M059J (cell line): Measurements from ENCODE around the gene ILDR2. TPM values are rescaled to one million over a fixed set of nuclear protein-coding genes. Genes with fewer than 3 reads are reported as not detected.
A peak's percentile ranks its signal among the peaks of the same experiment; 100 is the strongest.

ENCODE experiments used
- DNase-seq: peaks from one replicate; pipeline ENCODE4 v3.0.0-alpha.2; 2012; ENCODE audit warnings: low read depth
- total RNA-seq: library from RNA; depleted of rRNA; stranded (reverse); fragments of >200 nt; shearing (Covaris generic); gene quantifications from 2 replicates; pipeline ENCODE4 v1.2.3, GENCODE V29; 2014; rRNA removed

The ILDR2 gene, protein sequence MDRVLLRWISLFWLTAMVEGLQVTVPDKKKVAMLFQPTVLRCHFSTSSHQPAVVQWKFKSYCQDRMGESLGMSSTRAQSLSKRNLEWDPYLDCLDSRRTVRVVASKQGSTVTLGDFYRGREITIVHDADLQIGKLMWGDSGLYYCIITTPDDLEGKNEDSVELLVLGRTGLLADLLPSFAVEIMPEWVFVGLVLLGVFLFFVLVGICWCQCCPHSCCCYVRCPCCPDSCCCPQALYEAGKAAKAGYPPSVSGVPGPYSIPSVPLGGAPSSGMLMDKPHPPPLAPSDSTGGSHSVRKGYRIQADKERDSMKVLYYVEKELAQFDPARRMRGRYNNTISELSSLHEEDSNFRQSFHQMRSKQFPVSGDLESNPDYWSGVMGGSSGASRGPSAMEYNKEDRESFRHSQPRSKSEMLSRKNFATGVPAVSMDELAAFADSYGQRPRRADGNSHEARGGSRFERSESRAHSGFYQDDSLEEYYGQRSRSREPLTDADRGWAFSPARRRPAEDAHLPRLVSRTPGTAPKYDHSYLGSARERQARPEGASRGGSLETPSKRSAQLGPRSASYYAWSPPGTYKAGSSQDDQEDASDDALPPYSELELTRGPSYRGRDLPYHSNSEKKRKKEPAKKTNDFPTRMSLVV
- 6.9 and 21.5 TPM in 2 replicates for total RNA-seq

DNA sequence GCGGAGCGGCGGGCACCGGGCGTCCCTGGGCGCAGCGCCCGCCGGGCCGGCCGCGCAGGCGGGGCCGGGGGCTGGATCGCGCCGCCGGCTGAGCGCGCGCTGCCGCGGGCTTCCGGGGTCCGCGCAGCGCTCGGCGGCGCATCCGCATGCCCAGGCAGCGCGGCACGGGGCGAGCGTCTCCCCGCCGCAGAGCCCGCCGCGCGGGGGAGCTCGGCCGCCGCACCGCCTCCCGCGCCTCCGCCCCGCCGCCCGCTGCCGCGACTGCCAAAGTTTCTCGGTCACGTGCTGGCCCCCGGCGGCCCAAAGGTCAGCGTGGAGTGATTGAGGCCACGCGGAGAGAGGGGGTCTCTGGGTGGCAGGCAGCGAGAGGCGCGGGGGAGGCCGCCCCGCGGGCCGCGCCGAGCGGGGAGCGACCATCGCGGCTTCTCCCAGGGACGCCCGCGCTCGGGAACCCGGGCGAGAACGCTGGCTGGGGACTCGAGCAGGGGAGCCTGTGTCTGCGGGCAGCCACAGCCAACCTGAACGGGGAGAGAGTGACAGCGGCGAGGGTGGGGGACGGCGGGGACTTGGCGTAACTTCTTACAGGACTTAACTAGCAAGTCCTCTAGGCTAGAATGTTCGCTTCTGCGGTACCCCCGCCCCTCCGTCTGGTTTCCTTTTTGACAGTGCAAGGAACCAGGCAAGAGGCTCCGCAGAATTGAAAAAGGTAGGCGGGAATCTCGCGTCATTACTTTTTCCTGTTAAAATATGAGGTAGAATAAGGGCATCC is at the start of gene ILDR2:
Gene ILDR2, minus strand, starts transcription at position 180 of the 769 bp plus-strand sequence. CDS start 272 bp downstream, outside the sequence.
- DNase-seq = peak; percentile 61

DNA sequence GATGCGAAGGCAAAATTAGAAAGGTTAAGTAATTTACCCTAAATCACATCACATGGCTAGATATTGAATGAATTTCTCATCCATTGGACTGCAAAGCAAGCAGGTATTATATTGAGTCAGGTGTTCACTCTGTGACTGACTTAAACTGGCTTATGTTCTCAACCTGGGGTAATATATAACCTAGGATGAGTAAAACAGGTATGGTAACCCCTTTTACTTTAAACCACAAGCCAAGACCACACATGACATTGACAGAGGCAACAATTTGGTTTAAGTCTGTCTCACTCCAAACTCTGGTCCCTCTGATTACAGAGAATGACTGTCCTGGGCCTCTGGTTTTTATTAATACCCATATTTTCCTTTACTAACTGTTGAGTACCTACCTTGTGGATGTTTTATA is 47.0 kb upstream of the ILDR2 start:
- no peak for DNase-seq

DNA sequence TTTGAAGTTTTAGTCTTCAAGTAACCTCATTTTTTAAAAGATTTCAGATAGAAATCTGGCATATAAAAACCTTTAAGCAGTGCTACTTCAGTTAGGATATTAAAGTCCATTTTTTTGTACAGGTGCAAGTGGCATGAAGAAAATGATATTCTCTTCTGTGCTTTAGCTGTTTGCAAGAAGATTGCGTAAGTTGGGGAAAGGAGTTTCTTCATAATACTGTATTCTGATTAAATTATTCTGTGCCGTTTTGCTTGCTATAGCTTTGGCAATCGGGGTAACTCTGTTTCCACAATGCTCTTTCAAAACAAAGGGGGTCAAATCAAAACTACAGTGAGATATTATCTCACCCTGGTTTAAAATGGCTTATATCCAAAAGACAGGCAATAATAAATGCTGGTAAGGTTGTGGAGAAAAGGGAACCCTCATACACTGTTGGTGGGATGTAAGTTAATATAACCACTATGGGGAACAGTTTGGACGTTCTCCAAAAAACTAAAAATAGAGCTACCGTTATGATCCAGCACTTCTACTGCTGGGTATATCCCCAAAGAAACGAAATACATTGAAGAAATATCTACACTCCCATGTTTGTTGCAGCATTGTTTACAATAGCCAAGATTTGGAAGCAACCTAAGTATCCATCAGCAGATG is 40.9 kb upstream of the ILDR2 start:
- DNase-seq = no peak

DNA sequence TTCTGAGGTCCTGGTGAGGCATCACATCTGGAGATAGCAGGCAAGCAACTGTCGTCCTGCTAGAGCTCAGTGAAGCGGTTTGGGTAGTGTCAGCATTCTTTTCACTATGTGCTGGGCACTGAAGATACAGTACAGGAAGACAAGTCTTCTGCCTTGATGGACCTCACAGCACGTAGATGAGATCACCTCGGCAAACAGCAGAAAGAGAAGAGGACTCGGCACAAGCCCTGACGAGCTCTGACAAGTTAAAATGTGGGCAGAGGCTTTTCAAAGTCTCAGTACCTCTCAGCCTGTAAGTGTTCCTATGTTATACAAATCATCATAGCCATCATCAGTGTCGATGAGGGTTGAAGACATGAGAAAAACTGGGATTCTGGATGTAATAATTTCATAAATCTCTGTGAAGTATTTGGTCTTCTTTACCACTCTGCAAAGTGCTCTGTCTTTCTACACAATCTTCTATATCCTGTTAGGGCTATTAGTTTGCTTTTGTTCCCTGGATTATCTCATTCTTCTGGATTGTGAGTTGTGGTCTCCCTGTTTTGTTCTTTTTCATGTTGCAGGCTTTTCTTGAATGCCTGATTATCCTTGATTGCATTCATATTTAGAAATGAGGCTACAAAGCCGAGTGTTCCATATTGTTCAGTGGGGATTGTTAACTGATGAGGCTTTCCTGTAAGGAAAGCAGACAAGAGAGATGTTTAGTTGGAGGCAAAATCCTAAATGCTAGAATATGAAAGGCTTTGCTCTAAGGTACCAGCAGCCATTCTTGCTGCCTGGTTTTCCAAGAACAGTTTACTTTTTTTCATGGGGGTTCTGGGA is 38.0 kb upstream of the ILDR2 start:
- DNase-seq = no peak

DNA sequence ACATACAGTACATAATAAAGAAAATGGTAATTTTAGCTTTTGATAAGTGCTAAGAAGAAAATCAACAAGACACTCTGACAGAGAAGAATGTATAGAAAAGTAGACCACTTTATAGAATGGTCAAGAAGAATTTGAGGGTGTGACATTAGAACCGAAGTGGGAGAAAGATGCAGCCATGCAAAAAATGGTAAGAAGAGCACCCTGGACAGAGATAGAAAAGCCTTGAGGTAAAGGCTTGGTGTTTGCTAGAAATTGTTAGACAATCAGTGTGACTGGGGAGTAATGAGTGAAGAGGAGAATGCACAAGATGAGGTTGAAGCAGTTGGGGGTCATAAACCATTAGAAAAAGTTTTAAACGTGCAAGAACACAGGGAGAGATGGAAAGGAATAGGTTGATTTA is 37.2 kb upstream of the ILDR2 start:
- DNase-seq = no peak

DNA sequence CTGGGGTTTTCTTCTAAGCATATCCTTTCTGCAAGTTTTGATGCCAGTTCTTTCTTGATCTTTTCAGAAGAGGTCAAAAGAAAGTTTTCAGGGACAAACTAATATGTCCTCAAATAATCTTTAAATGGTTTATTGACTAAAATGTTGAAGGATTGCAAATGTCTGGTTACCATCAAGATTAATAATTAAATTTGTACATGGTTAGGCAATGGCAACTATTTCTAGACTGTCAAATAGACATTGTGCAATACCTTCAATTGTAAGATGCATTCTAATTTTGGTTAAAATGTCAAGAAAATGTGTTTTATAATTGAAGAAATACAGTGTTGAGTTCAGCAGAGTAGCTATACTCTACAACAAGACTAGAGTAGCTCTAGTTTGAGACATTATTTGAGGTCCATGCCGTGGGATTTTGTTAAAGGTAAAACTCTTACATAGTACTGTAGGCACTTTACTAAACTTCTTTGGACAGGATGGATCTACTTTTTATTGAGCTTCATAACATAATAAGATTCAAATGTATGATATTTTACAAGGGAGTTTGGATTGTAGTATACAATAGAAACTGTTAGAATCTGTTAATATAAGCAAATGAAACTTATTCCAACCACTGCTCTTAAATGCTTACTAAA is 36.3 kb upstream of the ILDR2 start:
- no peak for DNase-seq

DNA sequence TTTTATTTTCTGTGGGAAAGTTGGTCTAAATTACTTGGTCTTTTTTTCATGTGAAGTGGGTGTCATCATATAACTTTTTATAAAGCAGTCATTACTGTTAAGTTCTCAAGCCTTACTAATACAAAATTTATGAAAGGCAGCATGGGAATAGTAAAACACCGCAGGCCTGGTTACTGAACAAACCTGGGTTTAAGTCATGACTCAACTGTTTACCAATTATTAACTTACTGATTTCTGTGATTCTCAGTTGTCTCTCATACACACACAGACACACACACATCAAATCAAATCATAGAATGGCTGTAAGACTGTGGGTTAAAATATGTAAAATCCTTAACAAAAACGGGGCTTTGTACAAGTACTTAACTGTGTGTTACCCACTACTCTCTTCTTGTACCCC is 28.4 kb upstream of the ILDR2 start:
- DNase-seq = no peak

DNA sequence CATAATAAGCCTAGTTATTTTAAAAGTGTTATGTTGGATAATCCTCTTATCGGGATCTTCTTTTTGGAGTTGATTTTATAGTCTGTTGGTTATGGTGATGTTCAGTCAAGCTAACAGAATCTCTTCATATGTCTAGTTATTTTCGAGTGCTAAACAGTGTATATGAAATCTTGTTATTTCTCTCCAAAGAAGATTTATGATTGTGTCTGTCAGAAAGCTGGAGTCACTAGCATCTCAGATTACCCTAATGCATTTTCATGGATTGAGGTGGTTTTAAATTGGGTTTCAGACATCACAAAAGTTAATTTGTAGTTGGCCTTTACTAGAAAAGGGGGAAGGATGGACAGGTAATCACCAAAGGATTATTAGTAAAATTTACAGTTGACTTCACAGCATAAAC is 27.0 kb upstream of the ILDR2 start:
- no peak for DNase-seq

DNA sequence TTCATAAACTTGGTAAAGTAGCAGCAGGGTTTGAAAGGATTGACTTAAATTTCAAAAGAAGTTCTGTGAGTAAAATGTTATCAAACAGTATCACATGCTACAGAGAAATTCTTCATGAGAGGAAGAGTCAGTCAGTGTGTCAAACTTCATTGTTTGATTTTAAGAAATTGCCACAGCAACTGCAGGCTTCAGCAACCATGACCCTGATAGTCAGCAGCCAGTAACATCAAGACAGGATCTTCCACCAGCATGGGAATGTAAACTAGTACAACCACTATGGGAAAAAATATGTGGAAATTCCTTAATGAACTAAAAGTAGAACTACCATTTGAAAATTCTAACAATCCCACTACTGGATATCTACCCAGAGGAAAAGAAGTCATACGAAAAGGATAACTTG is 25.2 kb upstream of the ILDR2 start:
- no peak for DNase-seq

DNA sequence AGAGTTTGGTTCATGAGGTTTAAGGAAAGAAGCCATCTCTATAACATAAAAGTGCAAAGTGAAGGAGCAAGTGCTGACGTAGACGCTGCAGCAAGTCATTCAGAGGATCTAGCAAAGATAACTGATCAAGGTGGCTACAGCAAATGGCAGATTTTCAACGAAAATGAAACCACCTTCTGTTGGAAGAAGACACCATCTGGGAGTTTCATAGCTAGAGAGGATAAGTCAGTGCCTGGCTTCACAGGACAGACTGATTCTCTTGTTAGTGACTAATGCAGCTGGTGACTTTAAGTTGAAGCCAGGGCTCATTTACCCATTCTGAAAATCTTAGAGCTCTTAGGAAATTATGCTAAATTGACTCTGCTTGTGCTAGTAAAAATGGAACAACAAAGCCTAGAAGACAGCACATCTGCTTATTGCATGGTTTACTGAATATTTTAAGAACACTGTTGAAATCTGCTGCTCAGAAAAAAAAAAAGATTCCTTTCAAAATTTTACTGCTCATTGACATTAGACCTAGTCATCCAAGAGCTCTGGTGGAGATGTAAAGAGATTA is 24.2 kb upstream of the ILDR2 start:
- DNase-seq = no peak

DNA sequence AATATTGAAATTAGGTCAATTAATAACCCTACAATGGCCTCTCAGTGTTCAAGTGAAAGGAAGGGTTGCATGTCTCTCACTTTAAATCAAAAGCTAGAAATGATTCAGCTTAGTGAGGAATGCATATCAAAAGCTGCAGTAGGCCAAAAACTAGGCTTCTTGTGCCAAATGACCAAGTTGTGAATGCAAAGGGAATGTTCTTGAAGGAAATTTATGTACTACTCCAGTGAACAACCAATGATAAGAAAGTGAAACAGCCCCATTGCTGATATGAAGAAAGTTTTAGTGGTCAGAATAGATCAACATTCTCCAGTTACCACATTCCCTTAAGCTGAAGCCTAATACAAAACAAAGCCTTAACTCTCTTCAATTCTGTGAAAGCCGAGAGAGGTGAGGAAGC is 23.7 kb upstream of the ILDR2 start:
- DNase-seq = peak; percentile 10

DNA sequence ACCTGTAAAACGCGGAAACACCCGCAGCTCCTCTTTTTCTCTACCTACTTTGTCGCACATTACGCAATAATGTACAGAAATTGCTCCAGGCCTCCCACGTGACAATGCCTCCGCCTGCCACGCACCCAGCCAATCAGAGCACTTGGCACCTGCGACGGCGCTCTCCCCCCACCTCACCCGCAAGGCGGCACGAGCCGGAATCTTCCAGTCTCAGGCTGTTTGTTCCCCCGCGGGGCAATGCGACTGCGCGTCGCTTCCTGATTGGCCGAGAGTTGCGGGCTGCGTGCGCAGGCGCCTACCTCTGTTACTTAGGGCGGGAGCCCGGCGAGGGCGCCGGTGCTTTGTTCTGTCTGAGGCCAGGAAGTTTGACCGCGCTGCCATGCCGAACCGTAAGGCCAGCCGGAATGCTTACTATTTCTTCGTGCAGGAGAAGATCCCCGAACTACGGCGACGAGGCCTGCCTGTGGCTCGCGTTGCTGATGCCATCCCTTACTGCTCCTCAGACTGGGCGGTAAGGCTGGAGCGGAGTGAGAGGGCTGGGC is 13.7 kb upstream of the ILDR2 start, which contains the start of gene MAEL:
Gene MAEL, plus strand, starts transcription at position 307 of the 542 bp plus-strand sequence. Its CDS starts 73 bp downstream, at position 380.
- DNase-seq = no peak

DNA sequence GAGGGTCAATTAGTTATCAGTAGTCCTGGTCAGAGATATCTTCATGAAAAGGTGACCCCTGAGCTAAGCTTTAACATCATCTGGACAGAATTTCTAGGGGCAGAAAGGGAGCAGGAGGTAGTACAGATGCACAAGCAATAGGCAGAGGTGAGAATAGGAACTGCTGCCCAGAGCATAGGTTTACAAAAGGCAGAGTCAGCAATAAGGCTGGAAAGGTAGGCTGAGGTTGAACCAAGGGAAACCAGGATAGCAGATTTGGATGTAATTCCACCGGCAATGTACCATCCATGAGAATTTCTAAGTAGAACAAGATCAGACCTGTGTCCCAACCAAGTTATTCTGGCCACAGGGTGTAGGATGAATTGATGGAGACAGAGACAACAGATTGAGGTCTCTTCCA is 6.2 kb upstream of the ILDR2 start:
- DNase-seq = no peak

DNA sequence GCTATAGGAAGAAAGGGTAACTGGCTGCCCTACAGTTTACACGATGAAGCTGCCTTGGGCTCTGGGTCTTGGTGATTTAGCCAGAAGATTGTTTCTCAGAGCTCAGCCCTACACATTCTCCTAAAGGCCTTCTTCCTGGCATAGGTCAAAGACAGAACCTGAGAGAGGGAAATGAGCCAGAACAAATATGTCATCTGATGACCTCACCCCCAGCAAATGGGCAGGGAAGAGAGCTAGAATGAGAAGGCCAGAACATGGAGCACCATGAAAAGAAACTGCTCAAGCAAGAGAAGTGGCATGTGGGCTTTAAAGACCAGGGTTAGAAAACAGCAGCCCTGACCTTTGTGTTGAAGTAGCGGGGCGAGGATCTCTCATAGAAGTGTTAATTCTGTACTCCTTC is 5.5 kb upstream of the ILDR2 start:
- DNase-seq = peak; percentile 59

DNA sequence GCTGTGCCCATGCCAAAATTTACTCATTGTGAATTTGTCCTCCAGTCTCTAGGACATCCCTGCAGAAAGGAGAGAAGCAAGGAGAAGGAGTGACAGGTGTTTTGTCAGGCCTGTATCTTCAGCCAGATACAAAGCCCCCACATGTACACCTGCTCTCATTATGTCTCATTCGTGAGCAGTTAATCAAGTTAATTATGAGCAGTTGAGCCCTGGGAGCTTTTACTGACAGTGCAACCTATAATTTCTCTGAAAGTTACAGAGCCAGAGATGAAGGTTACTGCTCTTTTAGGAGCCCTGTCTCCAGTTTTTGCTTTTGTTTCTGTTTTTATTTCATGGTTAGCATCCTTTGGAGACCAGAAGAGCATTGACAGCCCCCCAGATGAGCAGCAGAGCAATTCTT is 5.0 kb upstream of the ILDR2 start:
- DNase-seq = no peak

DNA sequence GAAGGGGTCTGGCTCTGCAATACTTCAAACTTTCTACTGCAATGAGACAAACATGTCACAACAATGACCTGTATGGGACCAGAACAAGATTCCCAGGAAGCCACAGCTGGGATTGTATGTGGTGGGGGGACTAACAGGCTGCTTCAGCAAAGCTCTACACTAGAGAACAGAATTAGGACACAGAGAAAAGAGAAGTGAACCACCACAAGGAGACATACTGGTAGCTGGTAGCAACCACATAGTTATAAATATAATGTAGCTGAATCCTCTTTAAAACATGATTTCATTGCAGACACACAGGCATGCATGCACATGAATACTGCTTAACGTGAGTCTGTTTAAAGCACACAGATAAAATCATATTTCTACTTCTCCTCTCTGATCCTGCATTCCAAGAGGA is 3.5 kb upstream of the ILDR2 start:
- DNase-seq = no peak

DNA sequence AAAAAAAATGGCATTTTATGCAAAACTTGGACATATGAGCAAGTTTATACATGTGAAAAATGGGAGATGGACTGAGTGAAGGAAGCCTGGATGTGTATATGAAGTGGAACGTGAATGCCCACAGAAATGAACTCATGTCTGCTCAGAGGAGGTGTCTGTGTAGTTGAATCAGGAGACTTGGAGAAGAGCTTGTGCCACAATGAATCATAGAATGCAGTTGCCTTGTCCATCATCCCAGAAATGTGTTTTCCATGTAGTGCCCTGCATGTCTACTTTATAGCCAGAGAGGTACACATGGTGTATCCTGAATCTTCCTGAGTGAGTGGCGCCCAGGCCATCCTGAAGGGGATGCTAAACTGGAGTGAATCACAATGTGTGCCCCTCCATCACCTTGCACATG is 2.6 kb upstream of the ILDR2 start:
- no peak for DNase-seq

DNA sequence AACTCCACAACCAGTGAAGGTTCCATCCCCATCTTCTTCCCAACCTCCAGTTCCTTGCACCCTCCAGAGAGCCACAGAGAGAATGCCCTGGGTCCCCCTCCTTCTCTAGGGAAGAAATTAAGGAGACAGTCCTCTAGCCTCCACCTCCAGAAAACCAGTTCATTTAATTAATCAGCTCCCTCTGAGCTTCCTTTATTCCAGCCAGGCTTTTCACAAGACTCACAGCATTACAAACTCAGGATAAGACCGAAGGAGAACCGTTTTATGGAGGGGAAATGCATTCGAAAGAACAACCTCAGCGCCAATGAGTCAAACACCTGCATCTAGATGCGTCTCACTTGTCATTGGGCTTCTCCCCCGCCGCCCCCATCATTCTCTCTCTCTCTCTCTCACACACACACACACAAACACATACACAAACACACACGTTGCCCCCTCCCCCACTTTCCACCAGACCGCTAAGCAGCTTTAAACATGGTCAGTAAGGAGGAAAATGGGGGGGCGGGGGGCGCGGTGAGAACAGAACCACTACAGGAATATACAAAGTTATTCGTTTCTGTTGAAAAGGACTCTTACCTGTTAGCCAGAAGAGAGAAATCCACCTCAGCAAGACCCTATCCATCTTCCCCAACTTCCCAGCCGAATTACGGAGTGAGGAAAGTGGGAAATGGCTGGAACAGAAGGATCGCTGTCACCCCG is 544 bp downstream of the ILDR2 start:
- peak; percentile 35 for DNase-seq

DNA sequence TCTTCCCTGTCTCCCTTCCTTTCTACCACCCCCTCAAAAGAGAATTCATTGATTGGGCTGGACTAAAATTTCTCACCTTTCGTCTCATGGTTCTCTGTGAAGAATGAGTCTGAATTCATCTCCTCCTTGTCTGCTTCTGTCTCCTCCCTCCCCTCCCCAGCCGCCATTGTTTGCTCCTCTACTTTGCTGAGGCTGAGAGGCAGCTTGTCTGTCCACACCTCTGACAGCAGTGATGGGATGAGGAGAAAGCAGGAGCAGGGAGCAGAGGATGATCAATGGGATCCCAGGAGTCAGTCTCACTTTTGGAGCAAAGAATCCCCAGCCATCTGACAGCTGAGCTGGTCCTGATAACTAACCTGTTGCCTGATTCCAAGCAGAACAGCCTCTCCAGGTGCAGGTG is 2.5 kb downstream of the ILDR2 start:
- no peak for DNase-seq
